Calu3 (cell line): Measurements from ENCODE around the gene MRPS5. TPM values are rescaled to one million over a fixed set of nuclear protein-coding genes. Genes with fewer than 3 reads are reported as not detected.
"Not testable (repeated sequence)": the region's sequence is repeated elsewhere in the genome, so short reads cannot be mapped to it uniquely, and the experiment has no call there.

Experiments used
- BruUV-seq: library from RNA; stranded (reverse); fragments of 400-500 nt; replicated peaks from 2 replicates; lab custom pipeline; 2021; lab: Mats Ljungman, UMichigan
- CTCF ChIA-PET: fragments of 300-600 bp; sonication (Branson Sonifier 250); formaldehyde crosslinking; loops from one replicate; lab custom pipeline; 2022; ENCODE audit warnings: antibody characterized with exemption; lab: Charles Lee
- DNase-seq: peaks from one replicate; pipeline ENCODE4 v3.0.0; 2022
- H3K27ac Mint-ChIP-seq: one replicate; pipeline ENCODE4 v1.8.0; 2022; ENCODE audit warnings: mixed read lengths; ENCODE audit not compliant: unreplicated experiment
- H3K27me3 Mint-ChIP-seq: one replicate; pipeline ENCODE4 v1.8.0; 2022; ENCODE audit warnings: mixed read lengths; ENCODE audit not compliant: unreplicated experiment
- H3K36me3 Mint-ChIP-seq: one replicate; pipeline ENCODE4 v1.8.0; 2022; ENCODE audit warnings: mild to moderate bottlenecking, moderate library complexity, mixed read lengths; ENCODE audit not compliant: insufficient read depth, unreplicated experiment
- H3K4me1 Mint-ChIP-seq: one replicate; pipeline ENCODE4 v1.8.0; 2022; ENCODE audit warnings: mild to moderate bottlenecking, low read depth, mixed read lengths; ENCODE audit not compliant: unreplicated experiment
- H3K4me3 Mint-ChIP-seq: one replicate; pipeline ENCODE4 v1.8.0; 2022; ENCODE audit warnings: mild to moderate bottlenecking, low read depth, moderate library complexity, mixed read lengths; ENCODE audit not compliant: unreplicated experiment
- H3K9me3 Mint-ChIP-seq: one replicate; pipeline ENCODE4 v1.8.0; 2022; ENCODE audit warnings: low read depth, mixed read lengths; ENCODE audit not compliant: unreplicated experiment
- intact Hi-C: fragments of 100-400 bp; cut with micrococcal nuclease; formaldehyde crosslinking; loops from one replicate; pipeline ENCODE4 v1.10.0; 2022; ENCODE audit not compliant: unreplicated experiment
- total RNA-seq: library from RNA; stranded (reverse); gene quantifications from 2 replicates; pipeline ENCODE4 v1.2.3, GENCODE V29; 2022
- TF ChIP-seq, protein P1 (sequence below): fragments of 200-600 bp; IDR thresholded peaks from one replicate; pipeline ENCODE4 v1.8.0; 2022; ENCODE audit warnings: antibody characterized with exemption; ENCODE audit not compliant: unreplicated experiment

The MRPS5 gene
- total RNA-seq, 1 experiment from 2014 or later, result 71.5 TPM

DNA sequence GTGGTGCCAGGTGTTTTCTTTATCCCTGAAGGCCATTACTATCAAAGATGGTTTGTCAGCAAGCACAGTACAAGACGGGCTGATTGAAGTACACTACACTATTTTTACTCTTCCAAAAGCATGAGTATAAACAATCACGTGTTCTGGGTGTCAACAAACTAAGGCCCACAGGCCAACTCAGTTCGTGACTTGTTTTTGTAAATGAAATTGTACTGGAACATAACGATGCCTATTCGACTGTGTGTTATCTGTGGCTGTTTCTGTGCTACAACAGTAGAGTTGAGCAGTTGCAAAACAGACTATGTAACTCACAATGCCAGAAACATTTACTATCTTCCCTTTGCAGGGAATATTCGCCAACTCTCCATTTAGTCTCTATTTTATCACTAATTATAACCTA lies 12.3 kb downstream of the MRPS5 start:
- CTCF ChIA-PET, result no interaction called here

DNA sequence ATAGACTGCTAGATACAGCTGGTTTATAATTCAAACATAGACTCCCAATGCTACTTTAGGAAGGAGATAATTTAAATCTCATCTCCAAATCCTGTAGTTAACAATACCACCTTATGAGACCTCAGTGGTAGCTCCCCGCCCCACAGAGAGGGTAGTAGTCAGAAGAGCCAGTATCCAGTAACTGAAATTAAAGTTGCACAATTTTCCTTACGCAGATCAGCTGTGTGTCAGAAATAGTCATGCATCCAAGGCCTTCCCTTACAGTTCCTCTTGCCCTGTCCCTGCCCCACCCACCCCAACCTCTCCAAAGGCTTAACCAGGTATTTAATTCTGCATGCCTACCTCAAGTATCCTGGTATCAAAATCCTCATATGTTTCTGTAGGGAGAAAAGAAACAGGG lies 15.5 kb downstream of the MRPS5 start:
- no peak for DNase-seq
- H3K27ac Mint-ChIP-seq, result no peak overlapping the region
- no peaks in the 10 kb centered on the region for H3K27me3 Mint-ChIP-seq
- CTCF ChIA-PET, result interaction anchor here (0.6 kb wide), 1 partner anchor 254 kb away, joined by 3 read pairs; no protein-coding TSS in a partner anchor
- H3K9me3 Mint-ChIP-seq, result no peaks in the 10 kb centered on the region
- H3K4me1 Mint-ChIP-seq, result no peaks in the 10 kb centered on the region
- TF ChIP-seq, protein P1, sequence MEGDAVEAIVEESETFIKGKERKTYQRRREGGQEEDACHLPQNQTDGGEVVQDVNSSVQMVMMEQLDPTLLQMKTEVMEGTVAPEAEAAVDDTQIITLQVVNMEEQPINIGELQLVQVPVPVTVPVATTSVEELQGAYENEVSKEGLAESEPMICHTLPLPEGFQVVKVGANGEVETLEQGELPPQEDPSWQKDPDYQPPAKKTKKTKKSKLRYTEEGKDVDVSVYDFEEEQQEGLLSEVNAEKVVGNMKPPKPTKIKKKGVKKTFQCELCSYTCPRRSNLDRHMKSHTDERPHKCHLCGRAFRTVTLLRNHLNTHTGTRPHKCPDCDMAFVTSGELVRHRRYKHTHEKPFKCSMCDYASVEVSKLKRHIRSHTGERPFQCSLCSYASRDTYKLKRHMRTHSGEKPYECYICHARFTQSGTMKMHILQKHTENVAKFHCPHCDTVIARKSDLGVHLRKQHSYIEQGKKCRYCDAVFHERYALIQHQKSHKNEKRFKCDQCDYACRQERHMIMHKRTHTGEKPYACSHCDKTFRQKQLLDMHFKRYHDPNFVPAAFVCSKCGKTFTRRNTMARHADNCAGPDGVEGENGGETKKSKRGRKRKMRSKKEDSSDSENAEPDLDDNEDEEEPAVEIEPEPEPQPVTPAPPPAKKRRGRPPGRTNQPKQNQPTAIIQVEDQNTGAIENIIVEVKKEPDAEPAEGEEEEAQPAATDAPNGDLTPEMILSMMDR, result no peak
- no peak overlapping the region for H3K4me3 Mint-ChIP-seq
- intact Hi-C loops, result no loop called here
- BruUV-seq, result no TSS peak
- H3K36me3 Mint-ChIP-seq, result peaks cover 51% of the 10 kb centered on the region

More for the DNA sequence above, 12.3 kb downstream of the MRPS5 start:
- intact Hi-C loops, result no loop called here
- H3K27me3 Mint-ChIP-seq, result no peaks in the 10 kb centered on the region
- H3K4me3 Mint-ChIP-seq, result no peak overlapping the region
- H3K27ac Mint-ChIP-seq, result no peak overlapping the region
- H3K36me3 Mint-ChIP-seq, result peaks cover 49% of the 10 kb centered on the region
- TF ChIP-seq, protein P1, result no peak
- H3K4me1 Mint-ChIP-seq, result no peaks in the 10 kb centered on the region
- no peak for DNase-seq
- H3K9me3 Mint-ChIP-seq, result no peaks in the 10 kb centered on the region
- BruUV-seq, result no TSS peak

DNA sequence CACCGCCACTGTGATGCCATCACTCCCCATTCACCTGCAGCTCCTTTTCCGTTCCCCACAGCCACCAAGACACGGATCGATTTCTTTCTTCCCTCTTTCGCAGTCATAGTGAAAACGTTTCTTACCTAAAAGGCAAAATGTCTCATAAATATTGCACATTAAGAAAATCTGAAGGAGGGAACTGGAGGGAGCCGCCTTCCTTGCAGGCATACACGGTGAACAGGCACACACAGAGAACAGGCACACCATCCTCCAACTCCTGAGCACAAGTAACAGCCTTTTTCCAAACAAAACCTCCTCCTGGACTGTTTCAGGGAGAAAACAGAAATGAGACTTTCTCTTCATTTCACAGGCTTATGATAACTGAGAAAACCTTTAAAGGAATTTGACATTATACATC lies 17.0 kb downstream of the MRPS5 start:
- Mint-ChIP-seq H3K27ac (no peak overlapping the region), H3K9me3 (no peaks in the 10 kb centered on the region), H3K4me1 (no peaks in the 10 kb centered on the region), H3K27me3 (no peaks in the 10 kb centered on the region), H3K36me3 (peaks cover 48% of the 10 kb centered on the region), H3K4me3 (no peak overlapping the region)
- no TSS peak for BruUV-seq
- intact Hi-C loops, result no loop called here
- DNase-seq, result no peak
- TF ChIP-seq, protein P1, result no peak
- CTCF ChIA-PET, result no interaction called here

DNA sequence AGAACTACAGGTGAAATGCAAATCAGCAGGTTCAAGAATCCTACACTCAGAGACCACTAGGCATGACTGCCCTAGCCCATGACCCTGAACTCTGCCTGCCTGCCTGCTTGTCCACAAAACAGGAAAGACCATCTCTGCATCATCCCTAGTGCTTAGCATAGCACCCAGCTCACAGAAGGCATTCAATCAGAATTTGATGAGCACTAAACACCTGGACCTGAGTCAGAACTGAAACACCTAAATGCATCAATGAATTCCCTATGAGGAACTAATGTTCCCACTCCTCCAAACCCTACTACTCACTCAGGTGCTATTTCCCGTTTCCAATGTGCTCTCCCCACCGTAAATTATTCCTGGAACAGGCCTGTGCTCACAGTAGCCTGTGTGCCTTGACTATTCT lies 21.7 kb downstream of the MRPS5 start:
- Mint-ChIP-seq H3K4me1 (peaks cover 8% of the 10 kb centered on the region), H3K4me3 (no peak overlapping the region), H3K36me3 (peaks cover 36% of the 10 kb centered on the region), H3K9me3 (no peaks in the 10 kb centered on the region), H3K27ac (no peak overlapping the region), H3K27me3 (no peaks in the 10 kb centered on the region)
- intact Hi-C loops, result no loop called here
- CTCF ChIA-PET, result no interaction called here
- TF ChIP-seq, protein P1, result no peak
- no peak for DNase-seq
- BruUV-seq, result no TSS peak

DNA sequence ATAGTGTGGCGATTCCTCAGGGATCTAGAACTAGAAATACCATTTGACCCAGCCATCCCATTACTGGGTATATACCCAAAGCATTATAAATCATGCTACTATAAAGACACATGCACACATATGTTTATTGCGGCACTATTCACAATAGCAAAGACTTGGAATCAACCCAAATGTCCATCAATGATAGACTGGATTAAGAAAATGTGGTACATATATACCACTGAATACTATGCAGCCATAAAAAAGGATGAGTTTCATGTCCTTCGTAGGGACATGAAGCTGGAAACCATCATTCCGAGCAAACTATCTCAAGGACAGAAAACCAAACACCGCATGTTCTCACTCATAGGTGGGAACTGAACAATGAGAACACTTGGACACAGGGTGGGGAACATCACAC lies 23.3 kb downstream of the MRPS5 start:
- DNase-seq, CTCF ChIA-PET, H3K4me1 Mint-ChIP-seq, H3K9me3 Mint-ChIP-seq, H3K4me3 Mint-ChIP-seq, BruUV-seq, H3K27ac Mint-ChIP-seq, intact Hi-C loops, H3K27me3 Mint-ChIP-seq: not testable (repeated sequence)
- H3K36me3 Mint-ChIP-seq, result peaks cover 29% of the 10 kb centered on the region
